Measurements from ENCODE around the gene WNT1.

Gene WNT1

GRCh38 chr12:49026678-49027480 lies 48.8 kb downstream of the WNT1 start:
- Histone ChIP-seq H4K91ac (ENCODE audit: low read depth, low read length, poor library complexity) (no peak overlapping the region), H2AK5ac (ENCODE audit: low read depth, low read length) (no peak overlapping the region), H3K4me2 (ENCODE audit: insufficient read depth, low read length, poor library complexity, severe bottlenecking) (no peak overlapping the region), H3K27ac (replicated peaks; ENCODE audit: low read length) (no peak overlapping the region), H3K4ac (ENCODE audit: low read length) (no peak overlapping the region), H2BK12ac (ENCODE audit: low read length) (no peak overlapping the region), H2BK5ac (ENCODE audit: low read length) (no peak overlapping the region), H3K27me3 (ENCODE audit: control insufficient read depth in 3 of 3, insufficient read depth in 3 of 3, low read depth in 1 of 3, low read length in 3 of 3) (no peaks in the 10 kb centered on the region), H3K4me3 (ENCODE audit: low read length in 2 of 2) (no peak overlapping the region), H3K9me3 (replicated peaks in 1 of 2; ENCODE audit: control insufficient read depth in 2 of 2, insufficient read depth in 1 of 2, low read depth in 1 of 2, low read length in 2 of 2) (peaks cover 0 to 2% of the 10 kb centered on the region in 2 donors), H4K8ac (ENCODE audit: low read depth, low read length) (no peak overlapping the region), H3K9ac (ENCODE audit: low read depth, low read length, poor library complexity) (peak overlapping the region; percentile 50), H3K4me1 (ENCODE audit: control insufficient read depth in 2 of 2, insufficient read depth in 1 of 2, low read depth in 1 of 2, low read length in 2 of 2) (no peaks in the 10 kb centered on the region), H3K14ac (ENCODE audit: low read length) (no peak overlapping the region), H3K23ac (ENCODE audit: low read depth, low read length, poor library complexity) (peak overlapping the region; percentile 17), H2BK15ac (ENCODE audit: low read length) (no peak overlapping the region), H2AFZ (ENCODE audit: low read length) (no peak overlapping the region), H3K79me1 (ENCODE audit: low read depth, low read length) (peaks cover 4% of the 10 kb centered on the region), H3K18ac (ENCODE audit: low read length) (no peak overlapping the region), H2BK120ac (ENCODE audit: low read depth, low read length) (no peak overlapping the region), H3K36me3 (replicated peaks in 1 of 2; ENCODE audit: control insufficient read depth in 2 of 2, insufficient read depth in 2 of 2, low read length in 2 of 2) (peaks cover 77 to 99% of the 10 kb centered on the region in 2 donors)
- WGBS, 2 donors (ENCODE audit: extremely low coverage in 2 of 2, insufficient read length in 2 of 2, insufficient replicate concordance in 1 of 2): no CpG with 5 or more reads among the region's 26 CpGs
- DNase-seq (ENCODE audit: low spot score): no peak

GRCh38 chr12:49027846-49028555 lies 49.9 kb downstream of the WNT1 start:
- no peak overlapping the region for H2BK120ac ChIP-seq (ENCODE audit: low read depth, low read length)
- no peak for DNase-seq (ENCODE audit: low spot score)
- H3K36me3 ChIP-seq (replicated peaks in 1 of 2; ENCODE audit: control insufficient read depth in 2 of 2, insufficient read depth in 2 of 2, low read length in 2 of 2): peaks cover 77 to 99% of the 10 kb centered on the region in 2 donors
- H2AK5ac ChIP-seq (ENCODE audit: low read depth, low read length): no peak overlapping the region
- H3K18ac ChIP-seq (ENCODE audit: low read length): no peak overlapping the region
- no peak overlapping the region for H2AFZ ChIP-seq (ENCODE audit: low read length)
- no peak overlapping the region for H4K91ac ChIP-seq (ENCODE audit: low read depth, low read length, poor library complexity)
- no CpG with 5 or more reads among the region's 9 CpGs for WGBS, 2 donors (ENCODE audit: extremely low coverage in 2 of 2, insufficient read length in 2 of 2, insufficient replicate concordance in 1 of 2)
- H3K9me3 ChIP-seq (replicated peaks in 1 of 2; ENCODE audit: control insufficient read depth in 2 of 2, insufficient read depth in 1 of 2, low read depth in 1 of 2, low read length in 2 of 2): no peaks in the 10 kb centered on the region
- H3K79me1 ChIP-seq (ENCODE audit: low read depth, low read length): peaks cover 6% of the 10 kb centered on the region
- H3K4me2 ChIP-seq (ENCODE audit: insufficient read depth, low read length, poor library complexity, severe bottlenecking): no peak overlapping the region
- H3K4ac ChIP-seq (ENCODE audit: low read length): no peak overlapping the region
- H4K8ac ChIP-seq (ENCODE audit: low read depth, low read length): no peak overlapping the region
- H3K27me3 ChIP-seq (ENCODE audit: control insufficient read depth in 3 of 3, insufficient read depth in 3 of 3, low read depth in 1 of 3, low read length in 3 of 3): no peaks in the 10 kb centered on the region
- H3K23ac ChIP-seq (ENCODE audit: low read depth, low read length, poor library complexity): no peak overlapping the region
- H3K4me1 ChIP-seq (ENCODE audit: control insufficient read depth in 2 of 2, insufficient read depth in 1 of 2, low read depth in 1 of 2, low read length in 2 of 2): no peaks in the 10 kb centered on the region
- no peak overlapping the region for H2BK15ac ChIP-seq (ENCODE audit: low read length)
- no peak overlapping the region for H3K9ac ChIP-seq (ENCODE audit: low read depth, low read length, poor library complexity)
- no peak overlapping the region for H2BK12ac ChIP-seq (ENCODE audit: low read length)
- no peak overlapping the region for H2BK5ac ChIP-seq (ENCODE audit: low read length)
- H3K4me3 ChIP-seq (ENCODE audit: low read length in 2 of 2): no peak overlapping the region
- no peak overlapping the region for H3K14ac ChIP-seq (ENCODE audit: low read length)
- no peak overlapping the region for H3K27ac ChIP-seq (replicated peaks; ENCODE audit: low read length)

GRCh38 chr12:49028666-49029275 lies 50.6 kb downstream of the WNT1 start:
- no peak overlapping the region for H2AFZ ChIP-seq (ENCODE audit: low read length)
- H3K14ac ChIP-seq (ENCODE audit: low read length): no peak overlapping the region
- H3K4me3 ChIP-seq (ENCODE audit: low read length in 2 of 2): no peak overlapping the region
- no peak overlapping the region for H3K4me2 ChIP-seq (ENCODE audit: insufficient read depth, low read length, poor library complexity, severe bottlenecking)
- H4K8ac ChIP-seq (ENCODE audit: low read depth, low read length): no peak overlapping the region
- H3K9ac ChIP-seq (ENCODE audit: low read depth, low read length, poor library complexity): no peak overlapping the region
- H2BK12ac ChIP-seq (ENCODE audit: low read length): no peak overlapping the region
- DNase-seq (ENCODE audit: low spot score): no peak
- H3K27ac ChIP-seq (replicated peaks; ENCODE audit: low read length): no peak overlapping the region
- no peak overlapping the region for H3K4ac ChIP-seq (ENCODE audit: low read length)
- peaks cover 79 to 99% of the 10 kb centered on the region in 2 donors for H3K36me3 ChIP-seq (replicated peaks in 1 of 2; ENCODE audit: control insufficient read depth in 2 of 2, insufficient read depth in 2 of 2, low read length in 2 of 2)
- H3K23ac ChIP-seq (ENCODE audit: low read depth, low read length, poor library complexity): no peak overlapping the region
- no peaks in the 10 kb centered on the region for H3K4me1 ChIP-seq (ENCODE audit: control insufficient read depth in 2 of 2, insufficient read depth in 1 of 2, low read depth in 1 of 2, low read length in 2 of 2)
- H4K91ac ChIP-seq (ENCODE audit: low read depth, low read length, poor library complexity): no peak overlapping the region
- H3K9me3 ChIP-seq (replicated peaks in 1 of 2; ENCODE audit: control insufficient read depth in 2 of 2, insufficient read depth in 1 of 2, low read depth in 1 of 2, low read length in 2 of 2): no peaks in the 10 kb centered on the region
- no peak overlapping the region for H2BK15ac ChIP-seq (ENCODE audit: low read length)
- no peak overlapping the region for H3K18ac ChIP-seq (ENCODE audit: low read length)
- no peak overlapping the region for H2AK5ac ChIP-seq (ENCODE audit: low read depth, low read length)
- WGBS, 2 donors (ENCODE audit: extremely low coverage in 2 of 2, insufficient read length in 2 of 2, insufficient replicate concordance in 1 of 2): no CpG with 5 or more reads among the region's 10 CpGs
- H3K27me3 ChIP-seq (ENCODE audit: control insufficient read depth in 3 of 3, insufficient read depth in 3 of 3, low read depth in 1 of 3, low read length in 3 of 3): no peaks in the 10 kb centered on the region
- peaks cover 6% of the 10 kb centered on the region for H3K79me1 ChIP-seq (ENCODE audit: low read depth, low read length)
- H2BK5ac ChIP-seq (ENCODE audit: low read length): no peak overlapping the region
- no peak overlapping the region for H2BK120ac ChIP-seq (ENCODE audit: low read depth, low read length)

GRCh38 chr12:49030119-49030518 lies 52.0 kb downstream of the WNT1 start:
- no peak overlapping the region for H2BK15ac ChIP-seq (ENCODE audit: low read length)
- H2BK5ac ChIP-seq (ENCODE audit: low read length): no peak overlapping the region
- H3K4me1 ChIP-seq (ENCODE audit: control insufficient read depth in 2 of 2, insufficient read depth in 1 of 2, low read depth in 1 of 2, low read length in 2 of 2): no peaks in the 10 kb centered on the region
- H3K4me3 ChIP-seq (ENCODE audit: low read length in 2 of 2): no peak overlapping the region
- H4K8ac ChIP-seq (ENCODE audit: low read depth, low read length): peak overlapping the region; percentile 31
- H3K79me1 ChIP-seq (ENCODE audit: low read depth, low read length): peaks cover 7% of the 10 kb centered on the region
- DNase-seq (ENCODE audit: low spot score): no peak
- H4K91ac ChIP-seq (ENCODE audit: low read depth, low read length, poor library complexity): no peak overlapping the region
- no peaks in the 10 kb centered on the region for H3K27me3 ChIP-seq (ENCODE audit: control insufficient read depth in 3 of 3, insufficient read depth in 3 of 3, low read depth in 1 of 3, low read length in 3 of 3)
- H3K9ac ChIP-seq (ENCODE audit: low read depth, low read length, poor library complexity): no peak overlapping the region
- H3K36me3 ChIP-seq (replicated peaks in 1 of 2; ENCODE audit: control insufficient read depth in 2 of 2, insufficient read depth in 2 of 2, low read length in 2 of 2): peaks cover 83 to 99% of the 10 kb centered on the region in 2 donors
- H3K18ac ChIP-seq (ENCODE audit: low read length): no peak overlapping the region
- H3K14ac ChIP-seq (ENCODE audit: low read length): no peak overlapping the region
- no peak overlapping the region for H2AFZ ChIP-seq (ENCODE audit: low read length)
- H3K23ac ChIP-seq (ENCODE audit: low read depth, low read length, poor library complexity): no peak overlapping the region
- no peaks in the 10 kb centered on the region for H3K9me3 ChIP-seq (replicated peaks in 1 of 2; ENCODE audit: control insufficient read depth in 2 of 2, insufficient read depth in 1 of 2, low read depth in 1 of 2, low read length in 2 of 2)
- WGBS, 2 donors (ENCODE audit: extremely low coverage in 2 of 2, insufficient read length in 2 of 2, insufficient replicate concordance in 1 of 2): no CpG with 5 or more reads among the region's 8 CpGs
- H3K27ac ChIP-seq (replicated peaks; ENCODE audit: low read length): no peak overlapping the region
- no peak overlapping the region for H2AK5ac ChIP-seq (ENCODE audit: low read depth, low read length)
- no peak overlapping the region for H2BK120ac ChIP-seq (ENCODE audit: low read depth, low read length)
- no peak overlapping the region for H3K4me2 ChIP-seq (ENCODE audit: insufficient read depth, low read length, poor library complexity, severe bottlenecking)
- no peak overlapping the region for H3K4ac ChIP-seq (ENCODE audit: low read length)
- H2BK12ac ChIP-seq (ENCODE audit: low read length): no peak overlapping the region

Data from neuronal stem cell (in vitro differentiated cells).